KOPT-K1 (cell line): ENCODE data around the gene SCP2D1.
"Not testable (repeated sequence)": the region's sequence is repeated elsewhere in the genome, so short reads cannot be mapped to it uniquely, and the experiment has no call there.

Source experiments
- H3K27ac ChIP-seq: fragments of 200-600 bp; sonication (generic); 2 replicates; pipeline ENCODE4 v1.5.1; 2016; ENCODE audit warnings: antibody characterized with exemption, mild to moderate bottlenecking, low read depth, low read length; ENCODE audit not compliant: poor library complexity, severe bottlenecking
- H3K36me3 ChIP-seq: fragments of 200-600 bp; sonication (generic); 2 replicates; pipeline ENCODE4 v1.5.1; 2017; ENCODE audit warnings: antibody characterized with exemption, mild to moderate bottlenecking, low read length, moderate library complexity; ENCODE audit not compliant: insufficient read depth
- H3K9me3 ChIP-seq: fragments of 200-600 bp; sonication (generic); 2 replicates; pipeline ENCODE4 v1.5.1; 2017; ENCODE audit warnings: antibody characterized with exemption, low read length, mild to moderate bottlenecking; ENCODE audit not compliant: insufficient read depth, poor library complexity, severe bottlenecking

SCP2D1 gene

DNA sequence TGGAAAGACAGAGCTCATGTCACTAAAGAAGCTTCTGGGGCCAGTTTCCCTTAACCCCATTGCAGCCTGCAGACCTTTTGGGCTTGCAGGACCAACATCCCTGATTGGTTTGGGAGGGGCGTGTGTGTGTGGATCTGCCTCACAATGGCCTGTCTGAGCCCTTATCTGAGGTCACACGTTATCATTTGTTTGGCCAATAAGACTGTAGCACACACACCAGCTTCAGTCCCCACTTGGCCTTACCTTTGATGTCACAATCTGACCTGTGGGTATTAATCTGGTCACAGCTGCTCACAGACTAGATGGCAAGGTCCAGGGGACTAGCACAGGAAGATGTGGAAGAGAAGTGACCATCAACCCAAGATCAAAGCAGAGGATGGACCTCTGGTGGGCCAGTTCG is at the start of gene SCP2D1:
TSS of gene SCP2D1 (plus strand) at position 301 of the 400 bp plus-strand sequence. CDS start at position 334, 33 bp downstream.
- Histone ChIP-seq H3K27ac (no peak within 1 kb of the TSS), H3K9me3 (no peaks in the 10 kb centered on the region), H3K36me3 (no peaks in the 10 kb centered on the region)

DNA sequence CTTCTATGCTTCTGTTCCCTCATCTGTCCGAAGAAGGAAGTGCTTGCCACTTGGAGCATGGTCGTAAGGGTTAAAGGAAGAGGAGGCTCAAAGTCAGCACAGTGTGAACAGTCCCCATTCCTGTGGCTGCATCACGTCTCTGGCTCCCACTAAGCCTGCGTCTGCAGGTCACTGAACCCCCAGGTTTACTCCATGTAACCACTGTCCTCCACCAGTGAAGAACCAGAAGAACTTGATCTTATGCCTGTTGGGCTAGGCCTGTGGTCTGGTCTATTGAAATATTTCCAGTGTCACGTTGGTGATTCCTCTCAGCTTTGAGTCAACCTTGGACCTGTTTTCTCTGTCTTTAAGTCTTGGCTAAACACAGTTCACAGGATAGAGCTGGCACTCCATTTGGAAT is 45.9 kb upstream of the SCP2D1 start:
- Histone ChIP-seq H3K9me3 (no peaks in the 10 kb centered on the region), H3K27ac (no peak overlapping the region), H3K36me3 (no peaks in the 10 kb centered on the region)

DNA sequence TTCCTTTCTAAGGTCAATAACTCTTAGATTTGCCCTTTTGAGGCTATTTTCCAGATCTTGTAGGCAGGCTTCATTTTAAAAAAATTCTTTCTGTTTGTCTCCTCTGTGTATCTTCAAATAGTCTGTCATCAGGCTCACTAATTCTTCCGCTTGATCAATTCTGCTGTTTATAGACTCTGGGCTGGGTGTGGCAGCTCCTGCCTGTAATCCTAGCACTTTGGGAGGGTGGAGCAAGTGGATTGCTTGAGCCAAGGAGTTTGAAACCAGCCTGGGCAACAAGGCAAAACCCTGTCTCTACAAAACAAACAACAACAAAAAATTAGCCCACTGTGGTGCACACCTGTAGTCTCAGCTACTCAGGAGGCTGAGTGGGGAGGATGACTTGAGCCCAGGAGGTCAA is 40.0 kb upstream of the SCP2D1 start:
- no peaks in the 10 kb centered on the region for H3K9me3 ChIP-seq
- no peak overlapping the region for H3K27ac ChIP-seq
- H3K36me3 ChIP-seq = no peaks in the 10 kb centered on the region

DNA sequence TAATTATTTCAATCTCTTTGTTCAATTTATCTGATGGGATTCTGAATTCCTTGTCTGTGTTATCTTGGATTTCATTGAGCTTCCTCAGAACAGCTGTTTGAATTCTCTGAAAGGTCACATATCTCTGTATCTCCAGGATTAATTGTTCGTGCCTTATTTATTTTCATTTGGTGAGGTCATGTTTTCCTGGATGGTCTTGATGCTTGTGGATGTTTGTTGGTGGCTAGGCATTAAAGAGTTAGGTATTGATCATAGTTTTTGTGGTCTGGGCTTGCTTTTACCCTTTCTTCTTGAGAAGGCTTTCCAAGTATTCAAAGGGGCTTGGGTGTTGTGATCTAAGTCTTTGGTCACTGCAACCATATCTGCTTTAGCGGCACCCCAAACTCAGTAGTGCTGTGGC is 39.4 kb upstream of the SCP2D1 start:
- Histone ChIP-seq H3K27ac (no peak overlapping the region), H3K9me3 (no peaks in the 10 kb centered on the region), H3K36me3 (no peaks in the 10 kb centered on the region)

DNA sequence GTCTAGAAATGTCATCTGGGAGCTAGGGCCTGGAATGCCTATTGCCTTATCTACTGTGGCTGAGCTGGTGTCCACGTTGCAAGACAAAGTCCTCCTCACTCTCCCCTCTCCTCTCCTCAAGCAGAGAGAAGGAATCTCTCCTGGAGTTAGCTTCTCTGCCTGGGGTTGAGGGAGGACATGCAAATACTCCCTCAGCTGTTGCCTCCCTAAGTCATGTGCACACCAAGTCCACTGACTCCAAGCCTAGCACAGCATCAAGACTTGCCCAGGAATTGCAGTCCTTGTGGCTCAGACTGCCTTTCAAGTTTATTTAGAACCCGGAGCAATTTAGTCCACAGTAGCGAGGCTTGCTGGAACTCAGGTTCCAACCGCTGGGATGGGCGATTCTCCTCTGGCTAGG is 38.0 kb upstream of the SCP2D1 start:
- Histone ChIP-seq H3K36me3 (no peaks in the 10 kb centered on the region), H3K9me3 (no peaks in the 10 kb centered on the region), H3K27ac (no peak overlapping the region)

DNA sequence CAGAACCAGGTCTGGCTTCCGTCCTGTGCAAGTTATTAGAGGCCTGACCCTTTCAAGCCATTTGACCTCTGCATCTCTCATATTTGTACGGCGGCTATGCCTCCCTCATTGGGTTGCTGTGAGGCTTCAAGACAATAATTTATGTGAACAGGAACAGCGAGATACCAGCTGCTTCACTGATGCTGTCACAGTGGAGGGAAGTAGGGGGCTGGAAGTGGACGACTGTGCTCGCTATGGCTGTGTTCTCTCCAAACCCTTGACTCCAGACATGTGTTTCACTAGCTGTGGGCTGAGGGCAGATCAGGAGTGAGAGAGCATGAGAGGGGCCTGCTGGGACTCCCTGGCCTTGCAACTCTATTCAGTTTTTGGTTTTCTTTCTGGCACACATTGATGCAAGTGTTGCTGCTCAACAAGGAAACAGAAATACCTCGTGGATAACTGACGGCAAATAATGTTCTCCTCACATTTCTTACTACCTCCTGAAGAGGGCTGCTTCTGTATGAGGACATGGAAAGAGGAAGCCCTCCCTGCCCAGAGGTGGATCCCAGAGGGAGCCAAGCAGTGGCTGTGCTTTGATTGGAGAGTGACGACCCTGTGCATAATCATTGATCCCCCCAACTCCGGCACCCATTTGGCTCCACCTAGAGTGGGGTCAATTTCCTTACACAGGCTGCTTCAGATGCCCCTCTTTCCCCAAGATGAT is 34.7 kb upstream of the SCP2D1 start:
- no peaks in the 10 kb centered on the region for H3K36me3 ChIP-seq
- no peaks in the 10 kb centered on the region for H3K9me3 ChIP-seq

DNA sequence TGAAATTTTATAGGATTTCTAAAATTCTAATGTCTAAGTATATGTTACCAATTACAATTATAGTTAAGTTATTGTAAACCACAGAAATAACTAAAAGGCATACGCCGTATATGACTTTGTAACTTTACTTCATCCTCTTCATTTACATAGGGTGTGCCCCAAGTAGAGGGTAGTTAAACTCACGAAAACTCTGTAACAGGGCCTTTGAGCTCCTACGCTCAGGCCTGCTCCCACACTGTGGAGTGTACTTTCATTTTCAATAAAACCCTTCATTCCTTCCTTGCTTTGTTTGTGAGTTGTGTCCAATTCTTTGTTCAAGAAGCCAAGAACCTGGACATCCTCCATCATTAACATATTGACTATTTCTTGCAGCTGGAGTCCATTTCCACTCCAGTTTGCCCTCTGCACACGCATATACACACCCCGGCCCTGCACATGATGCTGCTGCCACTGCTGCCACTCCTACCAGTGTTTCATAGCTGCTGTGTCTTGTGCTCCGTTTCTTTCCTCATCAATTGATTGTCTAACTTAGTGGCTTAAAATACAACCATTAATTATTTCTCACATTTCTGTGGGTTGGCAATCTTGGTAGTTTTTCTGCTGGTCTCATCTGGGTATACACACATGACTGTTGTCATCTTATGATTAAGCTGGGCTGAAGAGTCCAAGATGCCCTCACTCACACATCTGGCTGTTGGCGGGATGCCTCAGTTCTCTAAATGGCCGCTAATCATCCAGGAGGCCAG is 33.0 kb upstream of the SCP2D1 start:
- no peaks in the 10 kb centered on the region for H3K36me3 ChIP-seq
- no peak overlapping the region for H3K27ac ChIP-seq

More for the DNA sequence above, 34.7 kb upstream of the SCP2D1 start:
- H3K27ac ChIP-seq = no peak overlapping the region

DNA sequence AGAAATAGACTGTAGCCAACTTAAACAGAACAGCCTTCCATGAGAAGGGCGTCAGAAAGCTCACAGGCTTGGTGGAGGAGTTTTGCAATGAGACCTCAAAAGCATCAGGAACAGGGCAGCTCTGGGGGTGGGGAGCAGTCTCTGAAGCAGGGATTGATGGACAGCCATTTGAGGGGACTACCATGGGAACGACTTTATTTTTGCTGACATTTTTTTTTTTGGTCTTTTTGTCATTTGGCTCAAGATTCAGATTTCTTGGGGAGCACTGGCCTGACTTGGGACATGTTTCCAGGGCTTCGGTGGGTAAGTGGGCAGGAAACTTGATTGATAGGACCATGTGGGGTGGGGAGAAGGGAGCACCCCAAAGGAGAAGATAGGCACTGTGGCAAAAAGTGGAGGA is 32.1 kb upstream of the SCP2D1 start:
- no peaks in the 10 kb centered on the region for H3K36me3 ChIP-seq

More for the DNA sequence above, 33.0 kb upstream of the SCP2D1 start:
- no peaks in the 10 kb centered on the region for H3K9me3 ChIP-seq

DNA sequence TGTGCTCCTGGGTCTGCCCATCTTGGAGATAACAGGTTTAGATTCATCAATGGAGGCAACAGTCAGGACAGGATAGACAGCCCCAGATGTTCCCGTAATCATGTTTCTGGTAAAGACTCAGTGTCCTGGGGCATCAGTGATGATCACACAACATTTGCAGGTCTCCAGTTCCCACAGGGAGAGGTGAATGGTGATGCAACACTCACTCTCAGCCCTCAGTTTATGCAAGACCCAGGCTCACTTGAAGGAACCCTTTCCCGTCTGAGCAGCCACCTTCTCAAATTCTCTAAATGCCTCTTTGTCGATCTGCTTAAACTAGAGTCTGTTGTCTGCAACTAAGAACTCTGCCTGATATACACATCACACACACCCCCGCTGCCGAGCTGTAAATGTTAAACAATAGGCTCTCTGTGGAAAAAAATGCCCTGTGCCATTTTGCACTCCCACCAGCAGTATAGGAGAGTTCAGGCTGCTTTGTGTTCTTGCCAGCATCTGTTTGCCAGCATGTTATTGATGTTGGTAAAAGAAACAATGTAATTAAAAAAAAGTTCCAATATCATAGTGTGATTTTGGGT is 30.1 kb upstream of the SCP2D1 start:
- H3K9me3 ChIP-seq = peaks cover 9% of the 10 kb centered on the region
- no peaks in the 10 kb centered on the region for H3K36me3 ChIP-seq
- H3K27ac ChIP-seq = no peak overlapping the region

More for the DNA sequence above, 32.1 kb upstream of the SCP2D1 start:
- H3K9me3 ChIP-seq = no peaks in the 10 kb centered on the region
- no peak overlapping the region for H3K27ac ChIP-seq

DNA sequence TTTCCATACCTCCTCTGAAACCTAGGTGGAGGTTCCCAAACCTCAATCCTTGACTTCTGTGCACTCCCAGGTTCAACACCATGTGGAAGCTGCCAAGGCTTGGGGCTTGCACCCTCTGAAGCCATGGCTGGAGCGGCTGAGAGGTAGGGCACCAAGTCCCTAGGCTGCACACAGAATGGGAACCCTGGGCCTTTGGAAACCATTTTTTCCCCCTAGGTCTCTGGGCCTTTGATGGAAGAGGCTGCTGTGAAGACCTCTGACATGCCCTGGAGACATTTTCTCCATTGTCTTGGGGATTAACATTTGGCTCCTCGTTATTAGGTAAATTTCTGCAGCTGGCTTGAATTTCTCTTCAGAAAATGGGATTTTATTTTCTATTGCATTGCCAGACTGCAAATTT is 26.5 kb upstream of the SCP2D1 start:
- H3K27ac ChIP-seq, H3K36me3 ChIP-seq, H3K9me3 ChIP-seq: not testable (repeated sequence)

DNA sequence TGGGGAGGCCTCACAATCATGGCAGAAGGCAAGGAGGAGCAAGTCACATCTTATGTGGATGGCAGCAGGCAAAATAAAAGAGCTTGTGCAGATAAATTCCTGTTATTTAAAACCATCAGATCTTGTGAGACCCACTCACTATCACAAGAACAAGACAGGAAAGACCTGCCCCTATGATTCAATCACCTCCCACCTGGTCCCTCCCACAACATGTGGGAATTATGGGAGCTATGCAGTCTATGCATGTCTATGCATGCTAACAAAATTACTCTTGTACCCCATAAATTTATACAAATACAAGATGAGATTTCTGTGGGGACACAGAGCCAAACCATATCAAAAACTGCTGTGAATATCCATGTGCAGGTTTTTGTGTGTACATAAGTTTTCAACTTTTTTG is 25.6 kb upstream of the SCP2D1 start:
- Histone ChIP-seq H3K9me3 (peaks cover 9% of the 10 kb centered on the region), H3K36me3 (no peaks in the 10 kb centered on the region), H3K27ac (no peak overlapping the region)

DNA sequence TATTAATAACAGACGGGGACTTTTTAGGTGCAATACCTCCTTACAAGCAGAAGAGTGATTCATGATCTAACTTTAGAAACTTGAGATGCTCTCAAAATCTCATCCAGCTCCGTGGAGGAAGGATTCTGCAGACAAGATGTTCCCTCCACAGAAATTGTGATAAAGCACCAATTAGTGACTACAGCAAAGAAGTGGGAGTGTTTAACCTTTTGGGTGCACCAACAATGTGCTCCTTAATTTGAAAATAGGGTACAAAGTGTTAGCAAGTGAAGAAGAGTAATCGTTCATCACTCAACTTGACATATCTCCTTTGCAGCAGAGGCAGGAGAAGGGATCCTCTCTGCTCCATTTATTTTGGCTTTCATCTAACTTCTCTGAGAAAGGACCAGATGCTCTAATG is 22.8 kb upstream of the SCP2D1 start:
- Histone ChIP-seq H3K9me3 (peaks cover 9% of the 10 kb centered on the region), H3K27ac (no peak overlapping the region), H3K36me3 (no peaks in the 10 kb centered on the region)

DNA sequence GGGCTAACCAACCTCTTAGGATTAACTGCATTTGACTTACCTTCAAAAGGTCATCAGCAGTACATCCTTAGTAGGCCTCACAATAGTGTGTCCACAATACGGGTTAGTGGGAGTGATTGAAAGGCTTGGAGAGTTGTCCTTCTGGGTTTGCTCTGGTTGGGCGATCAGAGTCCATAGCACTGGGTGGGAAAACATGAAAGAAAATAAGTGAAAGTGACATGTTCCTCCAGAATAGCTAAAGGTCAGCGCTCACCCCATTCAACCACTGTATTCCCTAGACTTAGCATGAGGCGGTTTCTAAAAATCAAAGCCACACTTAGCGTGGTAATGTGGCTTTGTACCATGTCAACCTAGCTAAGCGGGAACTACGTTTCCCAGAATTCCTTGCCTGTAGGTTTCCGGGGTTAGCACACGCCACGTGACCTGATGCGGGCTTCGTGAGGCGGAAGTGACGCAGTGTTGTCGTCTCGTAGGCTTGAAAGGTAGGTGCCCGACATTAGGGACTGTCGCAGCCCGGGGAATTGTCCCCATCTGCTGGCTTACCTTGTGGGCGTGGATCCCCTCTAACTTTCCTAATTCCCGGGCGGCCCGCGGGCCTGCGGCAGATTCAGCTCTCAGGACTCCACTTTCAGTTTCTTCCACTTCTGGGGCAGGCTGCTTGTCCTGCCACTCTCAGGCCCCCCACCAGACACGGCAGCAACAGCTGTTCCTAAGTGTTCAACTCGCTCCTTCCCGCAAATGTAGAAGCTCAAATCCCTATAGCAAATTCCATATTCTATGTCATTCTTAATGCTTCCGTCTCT is 19.8 kb upstream of the SCP2D1 start:
- Histone ChIP-seq H3K9me3 (no peaks in the 10 kb centered on the region), H3K27ac (peak overlapping the region; percentile 41), H3K36me3 (no peaks in the 10 kb centered on the region)

DNA sequence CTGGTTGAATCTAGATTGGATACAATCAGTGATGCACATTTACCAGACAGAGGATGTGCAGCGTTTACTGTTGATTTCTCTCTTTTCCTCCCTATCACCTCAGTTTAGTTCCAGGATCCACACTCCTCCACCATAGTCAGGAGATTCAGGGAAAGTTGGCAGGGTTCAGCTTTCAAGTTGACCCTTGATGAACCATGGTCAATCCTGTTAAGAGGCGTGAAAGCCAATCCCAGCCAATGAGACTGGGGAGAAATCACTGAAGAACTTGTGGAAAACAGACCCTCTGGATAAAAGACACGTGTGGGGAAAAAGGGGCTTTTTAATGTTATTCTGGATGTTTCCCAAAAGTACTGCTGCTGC is 19.2 kb upstream of the SCP2D1 start:
- Histone ChIP-seq H3K36me3 (no peaks in the 10 kb centered on the region), H3K27ac (peak overlapping the region; percentile 41), H3K9me3 (no peaks in the 10 kb centered on the region)

DNA sequence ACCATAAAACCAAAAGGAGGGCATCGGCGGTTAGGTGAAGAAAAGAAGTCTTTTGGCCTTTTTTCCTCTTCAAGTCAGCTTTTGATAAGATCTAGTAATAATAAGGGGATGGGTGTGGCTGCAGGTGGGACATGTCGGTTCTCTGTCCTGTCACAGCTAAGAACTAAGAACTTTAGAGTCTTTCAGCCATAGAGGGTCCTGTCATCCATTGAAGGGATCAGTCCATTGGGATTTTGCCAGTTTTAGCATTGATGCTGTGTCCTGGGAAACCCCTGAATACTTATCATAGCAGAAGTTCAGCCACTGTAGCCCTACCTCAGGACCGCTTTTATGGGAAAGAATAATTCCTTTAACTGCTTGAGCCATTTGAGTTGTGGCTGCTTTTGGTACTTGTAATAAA is 18.2 kb upstream of the SCP2D1 start:
- Histone ChIP-seq H3K9me3 (no peaks in the 10 kb centered on the region), H3K27ac (no peak overlapping the region), H3K36me3 (no peaks in the 10 kb centered on the region)
